Calu3 (cell line): ENCODE measurements around the gene CPPED1. TPM values are rescaled to one million over a fixed set of nuclear protein-coding genes. Genes with fewer than 3 reads are reported as not detected.

ENCODE experiments used
- BruUV-seq: library from RNA; stranded (reverse); fragments of 400-500 nt; replicated peaks from 2 replicates; lab custom pipeline; 2021; lab: Mats Ljungman, UMichigan
- CTCF ChIA-PET: fragments of 300-600 bp; sonication (Branson Sonifier 250); formaldehyde crosslinking; loops from one replicate; lab custom pipeline; 2022; ENCODE audit warnings: antibody characterized with exemption; lab: Charles Lee
- DNase-seq: peaks from one replicate; pipeline ENCODE4 v3.0.0; 2022
- H3K27ac Mint-ChIP-seq: one replicate; pipeline ENCODE4 v1.8.0; 2022; ENCODE audit warnings: mixed read lengths; ENCODE audit not compliant: unreplicated experiment
- H3K27me3 Mint-ChIP-seq: one replicate; pipeline ENCODE4 v1.8.0; 2022; ENCODE audit warnings: mixed read lengths; ENCODE audit not compliant: unreplicated experiment
- H3K36me3 Mint-ChIP-seq: one replicate; pipeline ENCODE4 v1.8.0; 2022; ENCODE audit warnings: mild to moderate bottlenecking, moderate library complexity, mixed read lengths; ENCODE audit not compliant: insufficient read depth, unreplicated experiment
- H3K4me1 Mint-ChIP-seq: one replicate; pipeline ENCODE4 v1.8.0; 2022; ENCODE audit warnings: mild to moderate bottlenecking, low read depth, mixed read lengths; ENCODE audit not compliant: unreplicated experiment
- H3K4me3 Mint-ChIP-seq: one replicate; pipeline ENCODE4 v1.8.0; 2022; ENCODE audit warnings: mild to moderate bottlenecking, low read depth, moderate library complexity, mixed read lengths; ENCODE audit not compliant: unreplicated experiment
- H3K9me3 Mint-ChIP-seq: one replicate; pipeline ENCODE4 v1.8.0; 2022; ENCODE audit warnings: low read depth, mixed read lengths; ENCODE audit not compliant: unreplicated experiment
- intact Hi-C: fragments of 100-400 bp; cut with micrococcal nuclease; formaldehyde crosslinking; loops from one replicate; pipeline ENCODE4 v1.10.0; 2022; ENCODE audit not compliant: unreplicated experiment
- total RNA-seq: library from RNA; stranded (reverse); gene quantifications from 2 replicates; pipeline ENCODE4 v1.2.3, GENCODE V29; 2022
- TF ChIP-seq, protein P1 (sequence below): fragments of 200-600 bp; IDR thresholded peaks from one replicate; pipeline ENCODE4 v1.8.0; 2022; ENCODE audit warnings: antibody characterized with exemption; ENCODE audit not compliant: unreplicated experiment

Gene CPPED1
- total RNA-seq, 1 experiment from 2014 or later: not detected

DNA sequence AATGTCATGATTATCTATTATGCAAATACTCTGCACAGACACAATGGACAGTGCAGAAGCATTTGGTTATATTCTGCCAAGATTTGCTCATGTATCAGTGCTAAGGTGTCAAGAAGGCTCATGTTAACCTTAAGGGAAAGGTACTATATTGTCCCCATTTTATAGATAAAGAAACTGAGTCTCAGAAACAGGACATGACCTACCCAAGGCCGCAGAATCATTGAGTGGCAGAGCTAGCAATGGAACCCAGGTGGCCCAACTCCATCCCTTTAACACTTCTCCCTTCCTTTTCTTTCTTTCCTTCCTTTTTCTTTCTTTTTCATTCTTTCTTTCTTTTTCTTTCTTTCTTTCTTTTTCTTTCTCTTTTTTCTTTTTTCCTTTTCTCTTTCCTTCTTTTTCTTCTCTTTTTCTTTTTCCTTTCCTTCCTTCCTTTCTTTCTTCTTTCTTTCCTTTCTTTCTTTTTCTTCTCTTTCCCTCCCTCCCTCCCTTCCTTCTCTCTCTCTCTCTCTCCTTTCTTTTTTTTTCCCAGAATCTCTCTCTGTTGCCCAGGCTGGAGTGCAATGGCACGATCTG is 149.8 kb downstream of the CPPED1 start:
- TF ChIP-seq, protein P1, sequence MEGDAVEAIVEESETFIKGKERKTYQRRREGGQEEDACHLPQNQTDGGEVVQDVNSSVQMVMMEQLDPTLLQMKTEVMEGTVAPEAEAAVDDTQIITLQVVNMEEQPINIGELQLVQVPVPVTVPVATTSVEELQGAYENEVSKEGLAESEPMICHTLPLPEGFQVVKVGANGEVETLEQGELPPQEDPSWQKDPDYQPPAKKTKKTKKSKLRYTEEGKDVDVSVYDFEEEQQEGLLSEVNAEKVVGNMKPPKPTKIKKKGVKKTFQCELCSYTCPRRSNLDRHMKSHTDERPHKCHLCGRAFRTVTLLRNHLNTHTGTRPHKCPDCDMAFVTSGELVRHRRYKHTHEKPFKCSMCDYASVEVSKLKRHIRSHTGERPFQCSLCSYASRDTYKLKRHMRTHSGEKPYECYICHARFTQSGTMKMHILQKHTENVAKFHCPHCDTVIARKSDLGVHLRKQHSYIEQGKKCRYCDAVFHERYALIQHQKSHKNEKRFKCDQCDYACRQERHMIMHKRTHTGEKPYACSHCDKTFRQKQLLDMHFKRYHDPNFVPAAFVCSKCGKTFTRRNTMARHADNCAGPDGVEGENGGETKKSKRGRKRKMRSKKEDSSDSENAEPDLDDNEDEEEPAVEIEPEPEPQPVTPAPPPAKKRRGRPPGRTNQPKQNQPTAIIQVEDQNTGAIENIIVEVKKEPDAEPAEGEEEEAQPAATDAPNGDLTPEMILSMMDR: no peak
- H3K4me3 Mint-ChIP-seq: no peak overlapping the region
- H3K27ac Mint-ChIP-seq: no peak overlapping the region
- no peak for DNase-seq
- H3K9me3 Mint-ChIP-seq: peaks cover 5% of the 10 kb centered on the region
- peaks cover 19% of the 10 kb centered on the region for H3K27me3 Mint-ChIP-seq
- H3K36me3 Mint-ChIP-seq: peaks cover 4% of the 10 kb centered on the region
- no TSS peak for BruUV-seq
- CTCF ChIA-PET: no interaction called here
- H3K4me1 Mint-ChIP-seq: peaks cover 14% of the 10 kb centered on the region
- intact Hi-C loops: no loop called here

DNA sequence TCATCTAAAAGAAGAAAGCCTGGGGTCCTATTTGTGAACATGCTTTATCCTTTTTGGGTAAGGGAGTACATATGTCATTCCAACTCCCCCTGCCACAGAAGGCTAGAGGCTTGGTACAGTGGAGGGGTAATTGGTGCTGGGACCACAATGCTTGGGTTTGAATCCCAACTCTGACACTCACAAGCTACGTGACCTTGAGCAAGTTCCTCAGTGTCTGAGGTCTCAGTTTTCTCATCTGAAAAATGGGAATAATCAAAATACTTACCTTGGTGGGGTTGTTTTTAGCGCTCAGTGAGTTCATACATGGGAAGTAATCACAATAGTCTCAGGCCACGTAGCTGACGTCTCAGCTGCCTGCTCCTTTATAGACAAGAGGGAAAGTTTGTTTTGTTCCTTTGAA is 150.8 kb downstream of the CPPED1 start:
- CTCF ChIA-PET: interaction anchor here (0.7 kb wide), 1 partner anchor 322 kb away, joined by 4 read pairs; no protein-coding TSS in a partner anchor
- Mint-ChIP-seq H3K36me3 (peaks cover 4% of the 10 kb centered on the region), H3K27ac (no peak overlapping the region), H3K27me3 (peaks cover 19% of the 10 kb centered on the region), H3K4me3 (no peak overlapping the region), H3K9me3 (peaks cover 5% of the 10 kb centered on the region), H3K4me1 (peaks cover 15% of the 10 kb centered on the region)
- intact Hi-C loops: no loop called here
- TF ChIP-seq, protein P1: no peak
- DNase-seq: no peak
- no TSS peak for BruUV-seq

DNA sequence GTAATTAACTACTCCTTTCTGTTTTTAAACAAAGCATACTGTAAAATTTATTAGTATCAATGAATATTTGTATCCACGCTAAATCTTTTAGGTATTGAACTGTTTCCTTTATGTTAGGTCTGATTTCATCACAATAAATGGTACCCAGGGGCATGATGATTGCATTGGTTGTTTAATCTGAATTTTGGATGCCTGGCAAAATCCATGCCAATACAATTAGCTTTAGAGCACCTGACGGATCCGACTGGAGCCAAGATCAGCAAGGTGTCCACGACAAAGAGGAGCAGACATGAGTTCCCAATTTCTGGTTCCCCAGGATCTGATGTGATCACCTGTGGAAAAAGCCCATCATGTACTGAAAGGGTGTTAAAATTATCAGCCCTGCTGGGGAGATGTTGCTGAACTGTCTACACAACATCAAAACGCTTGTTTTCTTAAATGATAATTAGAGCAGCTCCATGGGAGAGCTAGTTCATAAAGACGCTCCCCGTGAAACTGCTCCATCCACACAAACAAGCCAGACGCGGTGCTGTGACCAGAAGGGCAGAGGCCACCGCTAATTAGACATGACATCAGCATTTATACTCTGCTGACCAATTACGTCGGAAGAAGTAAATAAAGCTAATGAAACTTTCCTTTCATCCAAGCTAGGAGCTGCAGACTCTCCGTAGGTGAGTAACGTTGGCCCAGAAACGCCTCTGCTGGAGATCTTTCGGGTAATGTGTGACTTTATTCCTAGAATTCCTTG is 151.7 kb downstream of the CPPED1 start:
- CTCF ChIA-PET: interaction anchor here (0.7 kb wide), 3 partner anchors 282 to 715 kb away, joined by 3 to 4 read pairs (median 3); no protein-coding TSS in a partner anchor
- no peak overlapping the region for H3K4me3 Mint-ChIP-seq
- intact Hi-C loops: no loop called here
- TF ChIP-seq, protein P1: no peak
- H3K9me3 Mint-ChIP-seq: peaks cover 3% of the 10 kb centered on the region
- H3K4me1 Mint-ChIP-seq: peaks cover 25% of the 10 kb centered on the region
- peaks cover 4% of the 10 kb centered on the region for H3K36me3 Mint-ChIP-seq
- no TSS peak for BruUV-seq
- no peak overlapping the region for H3K27ac Mint-ChIP-seq
- H3K27me3 Mint-ChIP-seq: peaks cover 19% of the 10 kb centered on the region
- DNase-seq: no peak

DNA sequence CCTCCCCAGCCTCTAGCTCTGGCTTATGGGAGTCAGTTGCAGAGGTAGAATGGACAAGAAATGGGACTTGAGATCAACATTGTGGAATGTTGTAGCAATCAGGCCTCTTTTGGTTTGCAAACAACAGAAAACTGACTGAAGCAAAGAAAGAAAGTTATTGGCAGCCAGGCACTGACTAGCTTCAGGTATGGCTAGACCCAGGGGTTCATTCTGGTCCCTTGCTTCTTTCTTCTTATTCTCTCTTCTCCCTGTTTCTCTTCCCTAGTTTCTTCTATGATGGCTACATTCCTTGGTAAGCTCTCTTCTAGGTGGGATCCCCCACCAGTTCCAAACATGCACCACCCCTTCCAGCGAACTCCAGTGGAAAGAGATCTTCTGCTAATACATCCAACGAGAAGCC is 154.3 kb downstream of the CPPED1 start:
- H3K27ac Mint-ChIP-seq: no peak overlapping the region
- CTCF ChIA-PET: interaction anchor here (0.6 to 0.7 kb wide), 3 partner anchors 15 to 243 kb away, joined by 4 to 8 read pairs (median 4); no protein-coding TSS in a partner anchor
- H3K4me1 Mint-ChIP-seq: peaks cover 36% of the 10 kb centered on the region
- peaks cover 4% of the 10 kb centered on the region for H3K36me3 Mint-ChIP-seq
- H3K27me3 Mint-ChIP-seq: peaks cover 19% of the 10 kb centered on the region
- no peak for DNase-seq
- no TSS peak for BruUV-seq
- intact Hi-C loops: no loop called here
- no peak overlapping the region for H3K4me3 Mint-ChIP-seq
- peaks cover 3% of the 10 kb centered on the region for H3K9me3 Mint-ChIP-seq
- TF ChIP-seq, protein P1: no peak
